A673 (cell line): ENCODE results near the gene UCKL1. TPM values are rescaled to one million over a fixed set of nuclear protein-coding genes. Genes with fewer than 3 reads are reported as not detected.
A peak's percentile ranks its signal among the peaks of the same experiment; 100 is the strongest.

Source experiments
- BruUV-seq: library from RNA; stranded (reverse); fragments of 400-500 nt; replicated peaks from 2 replicates; lab custom pipeline; 2021; lab: Mats Ljungman, UMichigan
- CTCF ChIA-PET: fragments of 300-600 bp; sonication (Branson Sonifier 250); formaldehyde crosslinking; loops from one replicate; lab custom pipeline; 2022; ENCODE audit warnings: antibody characterized with exemption; lab: Charles Lee
- POLR2A ChIA-PET: fragments of 300-600 bp; sonication (Branson Sonifier 250); formaldehyde crosslinking; loops from one replicate; lab custom pipeline; 2022; ENCODE audit warnings: antibody characterized with exemption; ENCODE audit not compliant: low non-redundant PET; lab: Charles Lee
- DNase-seq: peaks from one replicate; pipeline ENCODE4 v3.0.0-alpha.2; 2015; ENCODE audit warnings: low spot score
- H3K27ac ChIP-seq: fragments of 200-600 bp; sonication (generic); 2 replicates; pipeline ENCODE4 v1.5.1; 2016; ENCODE audit warnings: mixed run types, low read depth, mild to moderate bottlenecking, mixed read lengths, antibody characterized with exemption, low read length; ENCODE audit not compliant: poor library complexity, severe bottlenecking
- H3K27me3 ChIP-seq: fragments of 200-600 bp; sonication (generic); replicated peaks from 2 replicates; pipeline ENCODE4 v1.6.1; 2017; ENCODE audit warnings: mixed run types, low read depth, mild to moderate bottlenecking, mixed read lengths, antibody characterized with exemption, low read length; ENCODE audit not compliant: insufficient read depth, poor library complexity
- H3K36me3 ChIP-seq: fragments of 200-600 bp; sonication (generic); 2 replicates; pipeline ENCODE4 v1.6.1; 2016; ENCODE audit warnings: mixed run types, mild to moderate bottlenecking, mixed read lengths, antibody characterized with exemption, low read length; ENCODE audit not compliant: insufficient read depth, poor library complexity, severe bottlenecking
- H3K4me1 ChIP-seq: fragments of 200-600 bp; sonication (generic); 2 replicates; pipeline ENCODE4 v1.6.1; 2017; ENCODE audit warnings: mixed run types, mild to moderate bottlenecking, mixed read lengths, antibody characterized with exemption, low read length; ENCODE audit not compliant: insufficient read depth, poor library complexity, severe bottlenecking
- H3K4me3 ChIP-seq: fragments of 200-600 bp; sonication (generic); 2 replicates; pipeline ENCODE4 v1.5.1; 2016; ENCODE audit warnings: low read depth, mixed run types, mild to moderate bottlenecking, mixed read lengths, low read length; ENCODE audit not compliant: poor library complexity, severe bottlenecking
- H3K9me3 ChIP-seq: fragments of 200-600 bp; sonication (generic); 2 replicates; pipeline ENCODE4 v1.6.1; 2016; ENCODE audit warnings: mixed run types, low read depth, mild to moderate bottlenecking, mixed read lengths, antibody characterized with exemption, low read length; ENCODE audit not compliant: poor library complexity, severe bottlenecking
- CTCF ChIP-seq: fragments of 300-800, 200-600 bp; sonication (generic); conservative IDR thresholded peaks from 2 replicates; pipeline ENCODE4 v1.5.1; 2017; ENCODE audit warnings: low read depth, mild to moderate bottlenecking, antibody characterized with exemption, low read length, moderate library complexity, mixed read lengths
- EZH2 ChIP-seq: fragments of 200-600 bp; sonication (generic); IDR thresholded peaks from 2 replicates; pipeline ENCODE4 v1.6.1; 2017; ENCODE audit warnings: borderline replicate concordance, low read depth, mild to moderate bottlenecking, mixed read lengths, antibody characterized with exemption, low read length; ENCODE audit not compliant: poor library complexity, severe bottlenecking
- intact Hi-C: fragments of 100-400 bp; cut with micrococcal nuclease; formaldehyde crosslinking; loops from one replicate; pipeline ENCODE4 v1.10.0; 2022; ENCODE audit not compliant: unreplicated experiment
- total RNA-seq: library from RNA; stranded (reverse); gene quantifications from 2 replicates; pipeline ENCODE4 v1.2.3, GENCODE V29; 2021

Gene UCKL1
- total RNA-seq, 1 experiment from 2014 or later: 53.3 TPM

GRCh38 chr20:63942969-63943807, 13.0 kb downstream of the UCKL1 start:
- no peak overlapping the region for H3K4me3 ChIP-seq
- H3K36me3 ChIP-seq: peaks cover 41% of the 10 kb centered on the region
- POLR2A ChIA-PET: no interaction called here
- H3K27ac ChIP-seq: no peak overlapping the region
- TF ChIP-seq EZH2 (no peak), CTCF (no peak)
- no peaks in the 10 kb centered on the region for H3K27me3 ChIP-seq
- CTCF ChIA-PET: no interaction called here
- no TSS peak for BruUV-seq
- peaks cover 2% of the 10 kb centered on the region for H3K4me1 ChIP-seq
- intact Hi-C loops: no loop called here
- no peaks in the 10 kb centered on the region for H3K9me3 ChIP-seq
- DNase-seq: no peak

GRCh38 chr20:63942250-63942951, 13.8 kb downstream of the UCKL1 start:
- Histone ChIP-seq H3K4me1 (no peaks in the 10 kb centered on the region), H3K9me3 (no peaks in the 10 kb centered on the region), H3K27ac (no peak overlapping the region), H3K27me3 (no peaks in the 10 kb centered on the region), H3K4me3 (no peak overlapping the region), H3K36me3 (peaks cover 41% of the 10 kb centered on the region)
- TF ChIP-seq EZH2 (no peak), CTCF (no peak)
- no TSS peak for BruUV-seq
- ChIA-PET CTCF (no interaction called here), POLR2A (no interaction called here)
- DNase-seq: peak; percentile 33
- intact Hi-C loops: no loop called here

GRCh38 chr20:63941282-63942081, 14.7 kb downstream of the UCKL1 start:
- Histone ChIP-seq H3K27me3 (no peaks in the 10 kb centered on the region), H3K4me1 (no peaks in the 10 kb centered on the region), H3K9me3 (no peaks in the 10 kb centered on the region), H3K27ac (no peak overlapping the region), H3K36me3 (peaks cover 41% of the 10 kb centered on the region), H3K4me3 (no peak overlapping the region)
- ChIA-PET CTCF (no interaction called here), POLR2A (no interaction called here)
- intact Hi-C loops: no loop called here
- no peak for DNase-seq
- TF ChIP-seq CTCF: no peak
- no peak for TF ChIP-seq EZH2
- no TSS peak for BruUV-seq
